SIG-M5 treated with dmso at 0.1 percent for 504 hours (cell line): ENCODE data around the gene ZC3H18.

Experiments used
- DNase-seq: peaks from one replicate; lab custom pipeline; 2025; ENCODE audit not compliant: unreplicated experiment; lab: John Stamatoyannopoulos, UW

The ZC3H18 gene

DNA sequence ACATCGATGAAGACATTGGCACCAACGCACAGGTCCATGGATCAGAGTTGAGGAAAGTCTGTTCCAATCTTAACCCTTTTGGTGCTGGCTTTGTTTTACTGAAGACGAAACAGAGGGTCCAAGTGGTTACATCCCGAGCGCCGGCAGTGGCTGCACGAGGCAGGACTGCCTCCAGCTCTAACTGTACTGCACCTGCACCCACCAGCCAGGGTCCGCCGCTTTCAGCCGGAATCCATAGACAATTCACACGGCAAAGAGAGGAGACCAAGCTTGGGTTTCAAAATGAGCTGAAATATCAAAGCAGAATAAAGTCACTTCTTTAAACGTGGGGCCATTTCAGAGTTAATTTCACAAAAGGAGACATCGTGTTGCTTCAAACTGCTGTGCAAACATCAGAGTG, 21.2 kb upstream of the ZC3H18 start:
- DNase-seq = no peak

DNA sequence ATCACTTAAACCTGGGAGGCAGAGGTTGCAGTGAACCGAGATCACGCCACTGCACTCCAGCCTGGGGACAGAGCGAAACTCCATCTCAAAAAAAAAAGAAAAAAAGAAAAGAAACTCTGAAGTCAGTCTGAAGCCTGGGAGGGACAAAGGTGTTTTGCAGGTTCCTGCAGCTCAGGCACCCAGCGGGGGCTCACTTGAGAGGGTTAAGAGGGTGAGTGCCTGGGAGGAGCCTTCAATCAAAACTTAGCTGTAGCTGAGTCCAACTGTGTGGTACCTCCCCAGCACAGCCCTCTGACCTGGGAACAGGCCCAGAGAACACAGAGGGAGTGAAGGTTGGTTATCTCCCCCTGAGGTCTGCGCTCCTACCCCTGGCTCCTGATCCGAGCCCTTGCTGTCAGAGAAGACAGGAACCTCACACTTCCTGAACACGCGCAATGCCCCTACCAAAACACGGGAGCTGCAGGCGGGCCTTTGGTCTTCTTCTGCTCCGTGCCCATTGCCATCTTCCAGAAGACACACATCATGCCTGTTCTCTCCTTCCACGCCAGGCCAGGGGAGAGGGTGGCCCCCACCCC, 20.4 kb upstream of the ZC3H18 start:
- no peak for DNase-seq

DNA sequence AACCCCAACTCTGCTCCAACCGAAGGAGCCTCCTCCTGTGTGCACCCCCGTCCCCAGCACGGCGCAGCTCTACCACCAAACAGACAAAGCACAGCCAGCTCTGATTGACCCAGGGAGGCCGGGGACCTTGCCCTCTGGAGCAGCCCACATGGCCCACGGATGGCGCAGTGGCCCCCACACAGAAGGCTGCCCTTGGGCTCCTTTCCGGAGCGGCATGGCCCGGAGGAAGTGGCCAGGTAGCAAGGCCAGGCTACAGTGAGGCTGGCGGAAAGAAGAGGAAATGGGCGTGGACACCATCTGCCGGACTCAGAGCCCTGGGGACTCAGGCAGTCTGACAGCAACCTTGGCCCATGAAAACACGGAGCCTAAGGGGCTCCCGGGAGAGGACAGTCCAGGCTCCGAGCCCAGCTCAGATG, 19.9 kb upstream of the ZC3H18 start:
- DNase-seq = no peak

DNA sequence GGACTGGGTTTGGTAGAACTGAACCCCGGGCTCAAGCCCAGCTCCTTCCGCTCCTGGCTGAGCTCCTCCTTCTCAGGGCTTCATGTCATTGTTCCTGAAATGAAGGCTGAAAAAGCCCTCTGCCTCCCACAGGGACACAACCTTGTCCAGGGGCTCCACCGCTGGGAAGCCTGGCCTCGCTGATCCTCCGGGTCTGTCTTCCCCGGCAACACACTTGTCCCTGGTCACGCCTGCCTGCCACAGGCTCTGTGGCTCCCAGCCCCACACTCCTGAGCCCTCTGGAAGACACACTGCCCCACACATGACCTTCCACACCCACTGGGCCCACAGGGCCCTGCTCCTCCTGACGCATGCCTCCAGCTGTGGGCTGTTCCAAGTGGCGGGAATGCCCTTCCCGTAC, 18.0 kb upstream of the ZC3H18 start:
- DNase-seq = no peak

DNA sequence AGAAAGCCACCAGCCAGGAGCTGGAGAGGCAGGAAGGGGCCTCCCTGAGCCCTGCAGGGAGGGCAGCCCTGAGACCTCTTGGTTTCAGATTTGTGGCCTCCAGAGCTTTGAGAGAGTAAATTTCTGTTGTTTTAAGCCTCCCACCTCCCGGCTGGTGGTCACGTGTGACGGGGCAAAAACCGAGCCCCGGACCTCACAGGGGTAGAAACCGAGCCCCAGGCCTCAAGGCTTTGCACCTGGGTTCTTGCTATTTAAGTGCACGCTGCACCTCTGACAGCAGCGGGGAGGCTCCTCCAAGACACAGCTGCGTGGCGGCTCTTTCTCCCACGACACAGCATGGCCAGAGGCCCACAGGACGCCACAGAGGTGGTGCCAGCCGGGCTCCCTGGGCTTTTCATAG, 17.4 kb upstream of the ZC3H18 start:
- DNase-seq = no peak

DNA sequence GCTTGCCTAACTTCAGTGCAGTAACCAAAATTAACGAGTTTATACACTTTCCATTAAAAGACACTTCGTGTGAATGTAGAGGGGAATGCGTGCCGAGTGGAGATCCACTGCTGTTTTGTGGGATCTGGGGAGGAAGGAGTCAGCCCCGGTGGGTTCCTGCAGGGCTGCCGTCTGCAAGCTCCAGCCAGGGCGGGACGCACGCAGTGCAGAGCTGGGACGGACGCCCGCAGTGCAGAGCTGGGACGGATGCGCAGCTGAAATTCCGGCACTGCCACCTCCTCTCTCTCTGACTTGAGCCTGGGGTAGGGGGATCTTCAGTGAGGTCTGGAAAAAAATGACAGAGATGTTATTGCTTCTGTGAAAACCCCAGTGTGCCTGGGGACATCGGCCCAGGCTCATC, 16.5 kb upstream of the ZC3H18 start:
- no peak for DNase-seq

DNA sequence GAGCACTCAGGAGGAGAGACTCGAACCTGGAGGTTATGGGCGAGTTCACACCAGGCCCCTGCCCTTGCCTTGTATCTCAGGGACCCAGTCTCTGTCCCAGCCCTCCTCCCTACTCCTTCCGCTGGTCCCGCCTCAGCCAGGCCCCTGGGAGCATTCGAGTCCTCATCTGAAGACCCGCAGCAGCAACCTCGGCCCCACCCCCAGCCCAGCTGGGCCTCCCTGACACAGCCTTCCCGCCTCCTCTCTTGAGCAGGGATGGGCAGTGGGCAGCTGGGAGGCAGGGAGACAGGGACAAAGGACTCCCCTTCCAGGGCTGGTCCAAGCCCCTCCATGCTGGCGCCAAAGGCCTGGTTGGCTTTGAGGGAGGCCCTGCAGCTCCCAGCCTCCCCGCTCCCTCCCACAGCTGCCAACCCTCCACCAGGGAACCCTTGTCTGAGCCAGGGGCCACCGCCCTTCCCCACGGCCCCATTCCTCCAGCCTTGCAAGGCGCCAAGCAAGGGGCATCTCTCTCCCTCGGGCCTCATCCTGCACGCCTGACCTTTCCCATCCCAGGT, 15.4 kb upstream of the ZC3H18 start:
- no peak for DNase-seq

DNA sequence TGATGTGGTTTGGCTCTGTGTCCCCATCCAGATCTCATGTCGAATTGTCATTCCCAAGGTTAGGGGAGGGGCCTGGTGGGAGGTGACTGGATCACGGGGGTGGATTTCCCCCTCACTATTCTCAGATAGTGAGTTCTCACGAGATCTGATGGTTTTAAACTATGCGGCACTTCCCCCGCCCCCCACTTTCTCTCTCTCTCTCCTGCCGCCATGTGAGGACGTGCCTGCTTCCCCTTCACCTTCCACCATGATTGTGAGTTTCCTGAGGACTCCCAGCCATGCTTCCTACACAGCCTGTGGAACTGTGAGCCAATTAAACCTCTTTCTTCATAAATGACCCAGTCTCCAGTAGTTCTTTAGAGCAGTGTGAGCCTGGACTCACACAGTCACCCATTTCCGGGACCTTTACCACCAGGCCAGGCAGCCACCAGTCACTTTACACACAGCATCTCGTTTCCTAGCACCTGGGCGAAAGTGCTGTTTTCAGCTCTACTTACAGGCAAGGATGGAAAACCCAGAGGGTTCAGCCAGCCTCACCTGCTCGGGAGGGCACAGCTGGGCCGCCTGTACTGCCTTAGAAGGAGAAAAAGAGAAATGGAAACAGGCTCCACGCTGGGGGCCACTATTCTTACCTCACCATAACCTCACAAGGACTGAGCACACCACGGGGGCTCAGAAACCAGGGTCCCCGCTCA, 13.8 kb upstream of the ZC3H18 start:
- DNase-seq = no peak

DNA sequence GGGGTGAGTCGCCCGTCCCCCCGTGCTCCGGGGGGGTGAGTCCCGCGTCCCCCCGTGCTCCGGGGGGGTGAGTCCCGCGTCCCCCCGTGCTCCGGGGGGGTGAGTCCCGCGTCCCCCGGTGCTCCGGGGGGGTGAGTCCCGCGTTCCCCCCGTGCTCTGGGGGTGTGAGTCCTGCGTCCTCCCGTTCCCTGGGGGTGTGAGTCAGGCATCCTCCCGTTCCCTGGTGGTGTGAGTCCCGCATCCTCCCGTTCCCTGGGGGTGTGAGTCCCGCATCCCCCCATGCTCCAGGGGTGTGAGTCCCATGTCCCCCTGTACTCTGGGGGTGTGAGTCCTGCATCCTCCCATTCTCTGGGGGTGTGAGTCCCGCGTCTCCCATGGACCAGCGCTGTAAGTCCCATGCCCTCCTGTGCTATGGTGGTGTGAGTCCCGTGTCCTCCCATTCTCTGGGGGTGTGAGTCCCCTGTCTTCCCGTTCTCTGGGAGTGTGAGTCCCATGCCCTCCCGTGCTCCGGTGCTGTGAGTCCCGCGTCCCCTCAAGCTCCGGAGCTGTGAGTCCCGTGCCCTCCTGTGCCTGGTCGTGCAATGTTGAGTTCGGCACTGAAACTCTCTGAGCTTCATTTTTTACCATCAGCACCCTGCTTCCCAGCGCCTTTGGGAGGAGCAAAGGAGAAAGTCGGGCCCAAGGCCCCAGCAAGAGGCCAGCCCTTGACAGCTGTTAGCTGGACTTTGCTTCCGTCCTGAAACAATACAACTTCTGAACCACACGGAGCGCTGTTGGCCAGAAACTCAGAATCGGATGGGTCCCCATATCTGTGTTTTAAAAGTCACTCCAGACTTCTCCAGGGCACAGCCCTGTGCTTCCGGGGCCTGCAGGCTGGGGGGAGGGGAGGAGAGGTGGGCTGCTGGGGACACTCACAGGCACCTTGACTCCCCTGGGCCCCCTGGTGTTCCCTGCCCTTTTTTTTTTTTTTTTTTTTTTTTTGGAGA, 11.5 kb upstream of the ZC3H18 start:
- peak; percentile 66 for DNase-seq

DNA sequence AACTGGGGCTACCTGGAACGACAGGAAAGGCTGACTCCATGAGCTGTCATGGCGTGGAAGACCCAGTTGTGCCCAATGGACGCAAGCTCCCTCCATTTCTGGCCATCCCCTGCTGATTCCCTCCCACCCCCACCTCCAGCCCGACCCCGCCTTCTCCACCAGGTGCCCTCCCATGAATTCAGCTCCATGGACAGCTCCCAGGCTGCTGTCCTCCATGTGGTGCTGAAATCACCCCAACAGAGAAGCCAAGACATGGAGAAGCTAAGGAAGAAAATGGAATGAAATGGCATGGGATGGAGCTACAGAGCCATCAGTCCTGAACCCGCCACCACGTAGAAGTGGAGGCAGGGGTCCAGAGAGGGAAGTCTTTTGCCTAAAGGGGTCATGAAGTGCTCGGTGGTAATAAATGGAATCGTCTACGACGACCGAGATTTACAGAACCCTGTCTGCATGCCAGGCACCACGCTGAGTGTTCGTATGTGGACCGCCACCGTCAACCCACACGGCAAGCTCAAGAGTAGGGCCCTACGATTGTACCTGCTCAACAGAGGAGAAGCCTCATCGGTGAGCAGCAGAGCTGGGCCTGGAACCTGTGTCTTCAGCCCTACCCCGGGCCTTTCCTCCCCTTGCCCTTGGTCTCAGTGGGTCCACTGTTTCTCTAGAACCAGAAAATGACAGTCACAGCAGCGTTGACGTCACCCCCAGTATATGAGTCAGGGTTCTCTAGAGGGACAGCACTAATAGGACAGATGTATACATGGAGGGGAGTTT, 9.3 kb upstream of the ZC3H18 start:
- DNase-seq = no peak

DNA sequence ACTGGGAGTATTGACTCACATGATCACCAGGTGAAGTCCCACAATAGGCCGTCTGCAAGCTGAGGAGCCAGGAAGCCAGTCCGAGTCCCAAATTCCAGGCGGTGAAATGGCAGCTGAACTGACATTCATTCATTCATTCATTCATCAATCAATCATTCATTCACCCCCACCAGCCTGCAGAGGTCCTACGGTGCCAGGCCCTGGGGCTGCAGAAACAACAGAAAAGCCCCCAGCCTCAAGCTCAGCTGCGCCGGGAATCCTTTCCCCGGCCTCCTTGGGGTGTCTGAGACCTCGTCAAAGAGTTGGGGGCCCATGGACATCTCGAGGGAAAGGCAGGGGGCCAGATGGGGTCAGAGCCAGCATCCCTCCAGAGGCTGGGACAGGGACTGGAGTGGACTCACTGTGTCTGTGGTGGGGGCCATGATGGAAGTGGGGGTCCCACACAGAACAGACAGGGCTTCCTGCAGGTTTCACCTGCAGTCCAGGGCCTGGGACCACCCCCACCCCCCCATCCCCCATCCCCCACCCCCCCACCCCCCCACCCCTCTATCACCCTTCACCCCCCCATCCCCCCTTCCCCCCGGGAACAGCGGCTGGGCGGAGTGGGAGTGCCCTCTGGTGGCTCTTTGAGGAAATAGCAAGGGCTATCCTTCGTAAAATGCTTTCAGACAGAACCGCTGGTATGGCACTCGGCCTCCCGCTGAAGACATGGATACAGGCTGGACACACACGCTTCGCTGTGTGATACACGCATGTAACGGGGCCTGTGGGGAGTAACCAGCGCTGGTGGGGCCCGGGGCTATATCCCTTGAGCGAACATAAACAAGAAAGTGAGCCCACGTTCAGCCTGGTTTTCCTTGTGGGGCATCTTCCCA, 8.5 kb upstream of the ZC3H18 start:
- DNase-seq = peak; percentile 39

DNA sequence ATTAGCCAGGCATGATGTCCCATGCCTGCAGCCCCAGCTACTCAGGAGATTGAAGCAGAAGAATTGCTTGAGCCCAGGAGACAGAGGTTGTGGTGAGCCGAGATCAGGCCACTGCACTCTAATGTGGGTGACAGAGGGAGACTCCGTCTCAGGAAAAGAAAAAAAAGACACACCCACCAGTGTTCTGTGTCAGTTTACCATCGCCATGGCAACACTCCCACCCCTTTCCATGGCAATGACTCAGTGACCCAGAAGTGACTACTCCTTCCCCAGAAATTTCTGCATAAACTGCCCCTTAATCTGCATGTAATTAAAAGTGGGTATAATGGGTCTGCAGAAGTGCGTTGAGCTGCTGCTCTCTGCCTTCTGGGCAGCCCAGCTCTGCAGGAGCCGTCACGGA, 4.0 kb upstream of the ZC3H18 start:
- no peak for DNase-seq

DNA sequence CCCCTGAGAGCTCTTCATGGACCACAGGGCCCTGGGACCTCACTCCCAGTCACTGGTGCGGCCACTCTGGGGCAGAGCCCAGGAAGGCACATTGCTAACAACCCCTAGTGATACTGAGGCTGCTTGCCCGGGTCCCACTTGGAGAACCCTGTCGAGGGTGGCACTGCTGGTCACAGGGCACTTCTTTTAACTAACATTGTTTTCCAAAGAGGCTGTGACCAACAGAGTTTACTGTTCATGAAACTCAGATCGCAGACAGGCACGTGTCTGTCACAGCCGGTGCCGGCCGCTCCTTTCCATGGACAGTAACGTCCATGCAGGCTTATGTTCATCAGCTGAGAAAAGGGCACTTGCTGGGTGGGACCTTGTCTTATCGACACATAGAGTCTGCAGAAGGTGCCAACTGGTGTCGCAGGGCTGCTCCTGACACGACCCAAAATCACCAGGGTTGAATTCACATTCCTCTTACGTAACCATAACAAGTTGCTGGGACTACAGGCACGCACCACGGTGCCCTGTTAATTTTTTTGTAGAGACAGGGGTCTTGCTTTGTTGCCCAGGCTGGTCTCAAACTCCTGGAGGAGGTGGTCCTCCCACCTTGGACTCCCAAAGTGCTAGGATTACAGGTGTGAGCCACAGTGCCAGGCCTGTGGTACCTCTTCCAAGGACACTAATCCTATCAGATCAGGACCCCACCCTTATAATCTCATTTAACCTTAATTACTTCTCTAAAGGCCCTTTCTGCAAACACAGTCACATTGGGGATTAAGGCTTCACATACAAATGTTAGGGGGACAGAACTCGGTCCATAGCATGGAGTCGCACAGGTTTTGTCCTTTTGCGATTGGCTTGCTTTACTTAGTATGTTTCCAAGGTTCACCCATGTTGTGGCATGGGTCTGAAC, 1.2 kb upstream of the ZC3H18 start:
- no peak for DNase-seq

DNA sequence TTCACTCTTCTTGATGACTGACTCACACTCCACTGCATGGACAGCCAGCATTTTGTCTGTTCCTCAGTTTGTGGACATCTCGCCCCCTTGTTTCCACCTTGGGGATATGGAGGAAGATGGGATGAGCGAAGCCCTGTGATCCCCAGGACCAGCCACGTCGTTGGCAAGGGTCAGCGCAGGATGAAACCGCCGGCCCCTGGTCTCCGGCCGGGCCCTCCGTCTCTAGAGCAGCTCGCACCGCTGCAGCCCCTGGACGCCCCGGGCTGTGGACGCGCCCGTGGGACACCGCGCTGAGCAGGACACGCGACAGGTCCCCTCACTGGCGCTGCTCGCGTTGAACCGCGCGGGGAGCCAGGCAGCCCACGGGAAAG, 604 bp upstream of the ZC3H18 start:
- peak; percentile 16 for DNase-seq

DNA sequence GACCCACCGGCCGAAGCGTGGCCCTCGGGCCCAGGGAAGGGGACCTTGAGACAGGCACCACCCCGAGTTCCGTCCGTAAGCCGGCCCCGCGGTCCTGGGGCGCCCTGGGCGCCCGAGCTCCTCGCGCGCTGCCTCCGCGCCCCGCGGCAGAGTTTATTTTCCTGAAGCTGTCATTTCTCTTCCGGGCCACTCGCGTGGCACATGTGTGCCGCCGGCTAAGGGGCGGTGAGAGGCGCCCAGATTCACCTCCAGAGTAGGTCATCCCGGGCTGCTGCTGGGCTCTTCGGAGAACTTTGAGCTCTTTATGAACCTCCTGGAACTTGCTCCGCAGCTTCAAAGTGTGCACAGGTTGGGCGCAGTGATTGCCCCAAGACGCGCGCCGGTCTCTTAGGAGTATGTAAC, 489 bp downstream of the ZC3H18 start:
- DNase-seq = peak; percentile 39

DNA sequence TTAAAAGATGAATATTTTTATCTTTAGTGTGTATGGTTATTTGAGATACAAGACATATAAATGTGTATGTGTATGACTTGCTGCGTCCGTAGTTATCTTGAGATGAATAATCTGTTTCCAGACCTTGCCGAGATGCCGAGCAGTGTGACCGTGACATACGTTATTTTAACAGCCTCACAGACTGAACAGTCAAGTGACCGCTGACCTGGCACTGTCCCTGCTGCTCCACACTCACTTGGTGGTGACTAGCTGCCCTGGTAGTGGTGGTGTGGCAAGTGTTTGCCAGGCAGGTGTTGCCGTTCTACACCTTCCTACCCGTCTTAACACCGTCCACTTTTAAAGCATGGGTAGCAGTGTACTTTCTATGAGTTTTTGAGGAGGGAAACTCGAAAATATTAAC, 5.0 kb downstream of the ZC3H18 start:
- no peak for DNase-seq

DNA sequence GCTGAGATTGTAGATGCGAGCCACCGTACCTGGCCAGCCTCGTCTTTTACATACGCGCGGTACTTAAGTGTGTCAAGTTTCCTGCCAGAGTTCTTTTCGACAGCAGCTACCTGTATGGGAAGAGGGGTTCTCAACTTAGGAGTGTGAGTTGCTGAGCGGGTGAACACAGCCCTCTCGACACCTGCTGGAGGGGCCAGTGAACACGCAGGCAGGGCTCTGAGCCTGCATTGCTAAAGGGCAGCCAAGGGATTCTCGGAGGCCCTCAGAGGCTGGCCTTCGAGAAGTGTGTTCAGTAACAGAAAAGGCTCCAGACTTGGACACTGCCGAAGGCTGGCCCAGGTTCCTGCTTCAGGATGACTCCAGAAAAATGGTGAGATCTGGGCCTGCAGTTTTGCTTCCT, 6.1 kb downstream of the ZC3H18 start:
- DNase-seq = no peak

DNA sequence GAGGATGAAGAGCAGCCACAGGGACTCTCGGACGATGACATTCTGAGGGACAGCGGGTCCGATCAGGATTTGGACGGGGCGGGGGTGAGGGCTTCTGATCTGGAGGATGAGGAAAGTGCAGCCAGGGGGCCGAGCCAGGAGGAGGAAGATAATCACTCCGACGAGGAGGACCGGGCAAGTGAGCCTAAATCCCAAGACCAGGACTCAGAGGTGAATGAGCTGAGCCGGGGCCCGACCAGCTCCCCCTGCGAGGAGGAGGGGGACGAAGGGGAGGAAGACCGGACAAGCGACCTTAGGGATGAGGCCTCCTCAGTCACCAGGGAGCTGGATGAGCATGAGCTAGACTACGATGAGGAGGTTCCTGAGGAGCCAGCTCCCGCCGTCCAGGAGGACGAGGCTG, 7.0 kb downstream of the ZC3H18 start:
- DNase-seq = no peak
